Thyroid gland (tissue), 4 donors: ENCODE measurements around the gene DLG2. TPM values are rescaled to one million over a fixed set of nuclear protein-coding genes. Genes with fewer than 3 reads are reported as not detected.
A peak's percentile ranks its signal among the peaks of the same experiment; 100 is the strongest.

Source experiments
- DNase-seq, 2 donors: peaks; one replicate each; pipeline ENCODE4 v3.0.0-alpha.2; 2019
- H3K27ac ChIP-seq, 3 donors: fragments of 200-600 bp; sonication (generic); 1 replicate in 2 of 3; 2 replicates in 1 of 3; pipeline ENCODE4 v1.5.1; 2016 to 2019; ENCODE audit warnings: mild to moderate bottlenecking in 1 of 3, moderate library complexity in 1 of 3
- H3K27me3 ChIP-seq: fragments of 200-600 bp; sonication (generic); one replicate; pipeline ENCODE4 v1.5.1; 2019
- H3K36me3 ChIP-seq, 2 donors: fragments of 200-600 bp; sonication (generic); one replicate each; pipeline ENCODE4 v1.5.1; 2016 to 2019
- H3K4me1 ChIP-seq, 2 donors: fragments of 200-600 bp; sonication (generic); one replicate each; pipeline ENCODE4 v1.5.1; 2017 to 2019
- H3K4me3 ChIP-seq, 3 donors: fragments of 200-600 bp; sonication (generic); replicated peaks in 1 of 3; 1 replicate in 2 of 3; 2 replicates in 1 of 3; pipeline ENCODE4 v1.5.1; 2016; ENCODE audit warnings: mild to moderate bottlenecking in 1 of 3
- H3K9me3 ChIP-seq: fragments of 200-600 bp; sonication (generic); one replicate; pipeline ENCODE4 v1.5.1; 2017
- POLR2A ChIP-seq, 2 donors: fragments of 450-650 bp; IDR thresholded peaks; one replicate each; pipeline ENCODE4 v1.6.1; 2017; ENCODE audit warnings: antibody characterized with exemption in 2 of 2, mild to moderate bottlenecking in 2 of 2, moderate library complexity in 1 of 2
- WGBS, 2 donors: methylation state at CpG; one replicate each; pipeline ENCODE4 v1.1.5; 2017; 5-methylcytosine and 5-hydroxymethylcytosine counted together
- intact Hi-C: fragments of 100-400 bp; cut with DNase I; formaldehyde crosslinking; loops from one replicate; pipeline ENCODE4 v1.15.1; 2023
- total RNA-seq, 4 donors: library from RNA; depleted of rRNA; stranded (reverse); fragments of >200 nt; gene quantifications; one replicate each; pipeline ENCODE4 v1.2.3, GENCODE V29; 2016
- TF ChIP-seq, protein P1 (sequence below), 6 experiments: fragments of 200-600 bp in 3 of 6; fragments of 450-650 bp in 3 of 6; sonication (generic) in 3 of 6; IDR thresholded peaks; one replicate each; pipeline ENCODE4 v1.5.1; 2016 to 2019; ENCODE audit warnings: antibody characterized with exemption in 6 of 6, mild to moderate bottlenecking in 2 of 6, inconsistent platforms in 1 of 6, moderate library complexity in 1 of 6

Gene DLG2
- total RNA-seq, 4 donors from 2014 or later = 29.4 to 79.4 (median 42.4) TPM

DNA sequence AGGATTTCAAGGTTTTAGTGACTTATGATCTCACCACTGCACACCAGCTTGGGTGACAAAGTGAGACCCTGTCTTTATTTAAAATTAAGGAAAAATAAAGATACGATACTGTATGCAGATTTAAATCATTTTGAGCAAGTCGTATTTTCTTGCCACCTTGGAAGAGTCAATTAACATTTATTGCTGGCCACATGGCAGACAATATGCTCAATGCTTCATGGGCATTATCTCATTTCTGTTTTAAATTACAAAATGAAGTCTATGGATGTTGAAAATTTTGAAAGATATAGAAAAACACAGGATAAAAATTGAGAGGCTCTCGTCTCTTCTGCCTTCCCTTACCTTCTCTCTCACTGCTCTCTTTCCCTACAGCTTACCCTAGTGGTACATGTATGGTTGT, 1992.0 kb downstream of the DLG2 start:
- Histone ChIP-seq H3K27ac (no peak overlapping the region), H3K9me3 (no peaks in the 10 kb centered on the region), H3K4me3 (no peak overlapping the region), H3K4me1 (peaks cover 23 to 29% of the 10 kb centered on the region in 2 donors), H3K27me3 (no peaks in the 10 kb centered on the region), H3K36me3 (no peaks in the 10 kb centered on the region)
- intact Hi-C loops = no loop called here
- 90 to 96% methylated on average over 3 of the region's 3 CpGs for WGBS, 2 donors
- no peak for TF ChIP-seq POLR2A (IDR thresholded peaks at IDR 0.05)
- TF ChIP-seq, protein P1, sequence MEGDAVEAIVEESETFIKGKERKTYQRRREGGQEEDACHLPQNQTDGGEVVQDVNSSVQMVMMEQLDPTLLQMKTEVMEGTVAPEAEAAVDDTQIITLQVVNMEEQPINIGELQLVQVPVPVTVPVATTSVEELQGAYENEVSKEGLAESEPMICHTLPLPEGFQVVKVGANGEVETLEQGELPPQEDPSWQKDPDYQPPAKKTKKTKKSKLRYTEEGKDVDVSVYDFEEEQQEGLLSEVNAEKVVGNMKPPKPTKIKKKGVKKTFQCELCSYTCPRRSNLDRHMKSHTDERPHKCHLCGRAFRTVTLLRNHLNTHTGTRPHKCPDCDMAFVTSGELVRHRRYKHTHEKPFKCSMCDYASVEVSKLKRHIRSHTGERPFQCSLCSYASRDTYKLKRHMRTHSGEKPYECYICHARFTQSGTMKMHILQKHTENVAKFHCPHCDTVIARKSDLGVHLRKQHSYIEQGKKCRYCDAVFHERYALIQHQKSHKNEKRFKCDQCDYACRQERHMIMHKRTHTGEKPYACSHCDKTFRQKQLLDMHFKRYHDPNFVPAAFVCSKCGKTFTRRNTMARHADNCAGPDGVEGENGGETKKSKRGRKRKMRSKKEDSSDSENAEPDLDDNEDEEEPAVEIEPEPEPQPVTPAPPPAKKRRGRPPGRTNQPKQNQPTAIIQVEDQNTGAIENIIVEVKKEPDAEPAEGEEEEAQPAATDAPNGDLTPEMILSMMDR (IDR thresholded peaks at IDR 0.05) = no peak
- no peak for DNase-seq

DNA sequence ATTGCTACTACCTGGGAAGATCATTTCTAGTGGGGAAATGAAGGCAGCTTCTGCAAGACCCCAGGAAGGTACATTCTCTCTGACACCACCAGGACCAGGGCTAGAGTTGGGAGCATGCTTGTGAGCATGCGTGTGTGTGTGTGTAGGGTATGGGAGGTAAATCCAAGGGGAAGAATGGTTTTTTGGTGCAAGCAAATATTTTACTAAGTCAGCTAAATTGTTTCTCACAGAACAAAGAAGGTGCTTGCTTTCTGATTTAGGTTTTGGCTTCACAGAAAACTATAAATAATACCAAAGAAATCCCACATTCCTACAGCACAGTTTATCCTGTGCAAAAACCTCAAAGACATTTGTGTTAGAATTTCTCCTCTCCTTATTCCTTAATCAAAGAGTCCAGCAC, 1996.9 kb downstream of the DLG2 start:
- Histone ChIP-seq H3K4me1 (peaks cover 32 to 48% of the 10 kb centered on the region in 2 donors), H3K4me3 (no peak overlapping the region), H3K27me3 (no peaks in the 10 kb centered on the region), H3K27ac (peak overlapping the region; percentile 67 to 79 (median 70)), H3K36me3 (no peaks in the 10 kb centered on the region), H3K9me3 (no peaks in the 10 kb centered on the region)
- no peak for DNase-seq
- TF ChIP-seq, protein P1 (IDR thresholded peaks at IDR 0.05) = no peak
- TF ChIP-seq POLR2A (IDR thresholded peaks at IDR 0.05) = no peak
- 86 to 96% methylated on average over 1 of the region's 1 CpG for WGBS, 2 donors
- intact Hi-C loops = no loop called here

GRCh38 chr11:83629775-83630174, 1997.4 kb downstream of the DLG2 start:
- Histone ChIP-seq H3K4me3 (no peak overlapping the region), H3K27ac (peak overlapping the region; percentile 67 to 79 (median 70)), H3K27me3 (no peaks in the 10 kb centered on the region), H3K4me1 (peaks cover 37 to 53% of the 10 kb centered on the region in 2 donors), H3K36me3 (no peaks in the 10 kb centered on the region), H3K9me3 (no peaks in the 10 kb centered on the region)
- intact Hi-C loops = no loop called here
- DNase-seq = no peak
- TF ChIP-seq, protein P1 (IDR thresholded peaks at IDR 0.05) = no peak
- TF ChIP-seq POLR2A (IDR thresholded peaks at IDR 0.05) = no peak
- WGBS, 2 donors = 46 to 52% methylated on average over 2 of the region's 2 CpGs

- Histone ChIP-seq H3K4me1 (peaks cover 37 to 55% of the 10 kb centered on the region in 2 donors), H3K36me3 (no peaks in the 10 kb centered on the region), H3K27me3 (no peaks in the 10 kb centered on the region), H3K27ac (peak overlapping the region; percentile 67 to 79 (median 70)), H3K4me3 (no peak overlapping the region), H3K9me3 (no peaks in the 10 kb centered on the region)
- intact Hi-C loops = no loop called here
- TF ChIP-seq, protein P1 (IDR thresholded peaks at IDR 0.05) = no peak
- TF ChIP-seq POLR2A (IDR thresholded peaks at IDR 0.05) = no peak
- DNase-seq = no peak
- whole genome bisulfite sequencing, 2 donors = 80 to 82% methylated on average over 5 of the region's 5 CpGs
Measured at GRCh38 chr11:83628622-83629355, 1998.4 kb downstream of the DLG2 start.

DNA sequence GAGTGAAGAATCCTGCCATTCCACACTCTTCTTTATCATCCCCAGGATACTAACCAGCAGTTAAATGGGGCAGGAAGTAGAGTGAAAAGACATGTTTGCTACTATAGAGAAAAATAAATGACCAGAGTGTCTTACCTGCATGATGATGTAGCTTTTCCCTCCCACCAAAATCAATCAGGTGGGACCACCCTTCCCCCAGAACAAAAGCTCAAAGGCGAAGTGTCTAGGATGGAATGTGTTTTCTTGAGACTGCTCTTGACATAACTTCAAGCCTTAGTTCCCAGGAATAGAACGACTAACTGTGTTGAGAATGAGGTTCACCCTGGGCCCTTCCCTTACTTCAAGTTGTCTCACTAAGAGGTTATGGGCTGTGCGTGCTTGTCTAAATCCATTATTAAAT, 2001.8 kb downstream of the DLG2 start:
- peaks cover 20 to 27% of the 10 kb centered on the region in 2 donors for H3K4me1 ChIP-seq
- H3K27me3 ChIP-seq = no peaks in the 10 kb centered on the region
- intact Hi-C loops = no loop called here
- H3K27ac ChIP-seq = peak overlapping the region; percentile 66 to 85 (median 69)
- H3K9me3 ChIP-seq = no peaks in the 10 kb centered on the region
- 35 to 37% methylated on average over 3 of the region's 3 CpGs for WGBS, 2 donors
- H3K36me3 ChIP-seq = no peaks in the 10 kb centered on the region
- peak; percentile 55 to 61 for DNase-seq
- TF ChIP-seq, protein P1 (IDR thresholded peaks at IDR 0.05) = no peak
- TF ChIP-seq POLR2A (IDR thresholded peaks at IDR 0.05) = no peak
- no peak overlapping the region for H3K4me3 ChIP-seq
